A673 (cell line): ENCODE results near the gene HMGXB3.

Source experiments
- CTCF ChIP-seq: fragments of 300-800, 200-600 bp; sonication (generic); conservative IDR thresholded peaks from 2 replicates; pipeline ENCODE4 v1.5.1; 2017; ENCODE audit warnings: low read depth, mild to moderate bottlenecking, antibody characterized with exemption, low read length, moderate library complexity, mixed read lengths
- EZH2 ChIP-seq: fragments of 200-600 bp; sonication (generic); IDR thresholded peaks from 2 replicates; pipeline ENCODE4 v1.6.1; 2017; ENCODE audit warnings: borderline replicate concordance, low read depth, mild to moderate bottlenecking, mixed read lengths, antibody characterized with exemption, low read length; ENCODE audit not compliant: poor library complexity, severe bottlenecking

- TF ChIP-seq CTCF (no peak), EZH2 (no peak)
These were observed 76.5 kb downstream of the HMGXB3 start for GRCh38 chr5:150077060-150077459.
